T-helper 1 cell treated with Interleukin-12 subunit alpha and Interleukin-12 subunit beta and Interleukin-4 antibody, amounts not matched to agents 30 ng/mL and 1 ng/mL, for 36 hours (primary cell): ENCODE results near the gene SAMD10. TPM values are rescaled to one million over a fixed set of nuclear protein-coding genes. Genes with fewer than 3 reads are reported as not detected.

Experiments used
- intact Hi-C: fragments of 100-400 bp; cut with micrococcal nuclease; formaldehyde crosslinking; loops from one replicate; pipeline ENCODE4 v1.15.1; 2024
- total RNA-seq: library from RNA; stranded (reverse); gene quantifications from 2 replicates; pipeline ENCODE4 v1.2.3, GENCODE V29; 2022

The SAMD10 gene
- total RNA-seq, 1 donor from 2014 or later, result 44.0 TPM

DNA sequence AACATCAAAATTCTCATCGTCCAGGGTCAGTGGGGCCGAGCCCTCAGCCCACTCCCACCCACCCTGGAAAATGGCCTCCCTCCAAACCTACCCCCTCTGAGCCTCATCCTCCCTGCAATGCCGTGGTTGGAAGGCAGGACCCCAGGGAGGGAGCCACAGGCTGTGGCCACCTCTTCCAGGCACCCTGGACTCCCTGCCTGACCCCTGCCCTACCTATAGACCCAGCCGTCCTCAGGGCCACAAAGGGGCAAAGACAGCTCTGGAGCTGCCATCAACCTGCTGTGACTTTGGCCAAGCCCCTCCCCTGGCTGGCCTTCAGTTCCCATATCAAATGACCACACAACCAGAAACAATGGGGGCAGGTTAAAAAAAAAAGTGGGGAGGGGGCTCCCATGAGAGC lies 21.0 kb downstream of the SAMD10 start:
- intact Hi-C loops, result loop anchor here (5.0 kb wide), 1 partner anchor 226 kb away; no protein-coding TSS in a partner anchor

DNA sequence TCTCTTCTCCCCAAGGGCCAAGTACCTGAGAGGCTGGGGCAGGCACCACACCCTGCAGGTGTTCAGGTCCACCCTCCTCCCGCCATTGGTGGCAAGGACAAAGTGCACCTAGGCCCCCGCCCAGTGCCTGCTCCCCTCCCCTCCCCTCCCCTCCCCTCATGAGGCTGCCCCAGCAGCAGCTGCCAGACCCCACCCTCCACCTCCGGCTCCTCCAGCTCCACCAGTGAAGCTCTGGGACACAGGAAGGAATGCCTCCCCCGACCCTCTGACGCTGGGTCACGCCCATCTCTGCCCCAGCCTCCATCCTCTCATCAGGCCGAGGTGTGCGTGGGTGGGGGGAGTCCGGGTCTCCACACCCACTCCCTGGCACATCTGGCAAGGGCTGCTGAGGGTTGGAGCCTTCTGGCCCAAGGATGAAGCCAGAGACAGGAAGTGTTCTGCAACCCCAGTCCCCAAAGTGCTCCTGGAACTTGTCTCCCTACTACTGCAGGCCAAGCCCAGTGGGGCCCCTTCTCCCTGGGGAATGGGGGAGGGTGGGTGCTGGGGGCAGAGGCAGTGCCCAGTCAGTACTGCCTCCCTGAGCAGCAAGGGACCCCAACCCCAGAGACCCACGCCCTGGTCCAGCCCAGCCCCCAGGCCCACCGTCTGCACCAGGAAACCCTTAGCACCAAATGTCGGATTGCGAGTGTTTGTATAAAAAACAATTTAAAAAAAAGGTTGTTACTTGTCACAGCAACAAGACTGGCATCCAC lies 21.6 kb downstream of the SAMD10 start:
- intact Hi-C loops, result loop anchor here (1.0 to 5.0 kb wide), 4 partner anchors 11 to 437 kb away; partner anchors contain the start of genes GMEB2, PPDPF and ZNF512B

DNA sequence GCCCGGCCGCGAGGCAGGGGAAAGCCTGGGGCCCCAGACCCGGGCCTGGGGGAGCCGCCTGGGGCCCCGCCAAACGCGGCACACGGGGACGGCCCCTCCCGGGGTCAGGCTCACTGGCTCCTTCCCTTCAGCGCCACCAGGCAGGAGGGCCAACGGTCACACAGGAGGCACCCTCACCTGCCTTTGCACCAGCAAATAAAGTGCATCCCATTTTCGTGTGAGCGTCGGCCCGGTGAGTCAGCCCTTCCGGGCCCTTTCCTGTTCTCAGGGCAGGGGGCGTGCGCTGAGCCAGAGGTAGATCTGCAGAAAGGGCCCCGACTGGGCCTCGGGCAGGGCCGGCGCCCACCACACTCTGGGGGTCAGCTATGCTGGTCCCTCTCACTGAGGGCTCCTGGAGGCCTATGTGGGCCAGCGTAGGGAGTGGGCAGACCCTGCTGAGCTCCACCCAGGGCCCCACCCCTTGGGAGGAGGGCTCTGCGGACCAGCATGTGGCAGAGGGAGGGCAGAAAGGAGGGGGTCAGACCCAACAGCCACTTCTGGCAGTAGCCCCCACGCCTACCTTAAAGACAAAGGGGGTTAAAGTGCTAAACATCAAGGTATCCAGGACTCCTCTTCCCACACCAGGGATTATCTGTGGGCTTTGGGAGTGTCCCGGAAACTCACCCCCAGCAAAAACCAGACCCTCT lies 22.3 kb downstream of the SAMD10 start:
- intact Hi-C loops, result loop anchor here (1.0 to 5.0 kb wide), 4 partner anchors 12 to 436 kb away; partner anchors contain the start of genes GMEB2, PPDPF and ZNF512B

- intact Hi-C loops, result loop anchor here (1.0 to 5.0 kb wide), 12 partner anchors 13 to 436 kb away; partner anchors contain the start of genes ARFRP1, GMEB2, PPDPF and PRPF6
Measured at GRCh38 chr20:63956664-63957003, 22.8 kb downstream of the SAMD10 start.

GRCh38 chr20:63955827-63956663 lies 23.4 kb downstream of the SAMD10 start, which contains the start of gene UCKL1:
Gene UCKL1 (minus strand): TSS chr20:63956416. CDS start chr20:63956372, 44 bp downstream.
- intact Hi-C loops, result loop anchor here (1.0 to 5.0 kb wide), 13 partner anchors 25 to 435 kb away; partner anchors contain the start of genes ARFRP1, GMEB2, PPDPF and PRPF6

DNA sequence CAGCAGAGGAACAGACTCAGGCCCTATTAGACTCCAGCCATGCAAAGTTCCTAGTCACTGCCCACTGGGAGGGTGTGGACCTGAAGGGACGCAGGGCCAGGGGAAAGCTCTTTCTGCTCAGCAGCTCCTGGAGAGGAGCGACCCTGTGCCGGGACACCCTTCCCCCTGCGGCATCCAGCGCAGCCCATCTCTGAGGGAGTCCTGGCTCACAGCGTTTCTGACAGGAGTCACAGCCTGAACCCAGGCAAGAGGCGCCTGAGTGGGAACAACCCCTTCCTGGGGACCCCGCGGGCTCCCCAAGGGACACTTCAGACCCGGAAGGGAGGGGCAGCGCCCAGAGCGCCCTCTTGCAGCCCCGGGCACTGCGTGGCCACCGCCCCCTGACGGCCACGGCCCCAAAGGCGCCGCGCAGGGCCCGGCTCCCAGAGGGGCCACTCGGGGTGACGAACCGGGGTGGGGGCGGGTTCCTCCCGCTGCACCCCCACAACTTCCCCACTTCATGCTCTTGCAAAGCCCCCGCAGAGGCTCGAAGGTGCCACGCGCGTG lies 24.1 kb downstream of the SAMD10 start:
- intact Hi-C loops, result loop anchor here (1.0 to 5.0 kb wide), 3 partner anchors 46 to 417 kb away; no protein-coding TSS in a partner anchor

- intact Hi-C loops, result no loop called here
Measured at GRCh38 chr20:63953764-63954429, 25.5 kb downstream of the SAMD10 start.

DNA sequence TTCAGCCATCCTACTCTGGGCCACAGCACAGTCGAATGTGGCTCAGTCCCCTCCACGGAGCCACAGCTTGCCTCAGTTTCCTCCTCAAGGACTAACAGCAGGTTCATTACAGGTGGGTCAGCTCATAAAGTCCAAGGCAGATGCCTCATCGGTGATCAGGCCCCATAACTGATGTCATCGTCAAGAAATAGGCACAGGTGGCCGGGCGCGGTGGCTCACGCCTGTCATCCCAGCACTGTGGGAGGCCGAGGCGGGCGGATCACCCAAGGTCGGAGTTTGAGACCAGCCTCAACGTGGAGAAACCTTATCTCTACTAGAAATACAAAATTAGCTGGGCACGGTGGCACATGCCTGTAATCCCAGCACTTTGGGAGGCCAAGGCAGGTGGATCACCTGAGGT lies 26.7 kb downstream of the SAMD10 start:
- intact Hi-C loops, result no loop called here

DNA sequence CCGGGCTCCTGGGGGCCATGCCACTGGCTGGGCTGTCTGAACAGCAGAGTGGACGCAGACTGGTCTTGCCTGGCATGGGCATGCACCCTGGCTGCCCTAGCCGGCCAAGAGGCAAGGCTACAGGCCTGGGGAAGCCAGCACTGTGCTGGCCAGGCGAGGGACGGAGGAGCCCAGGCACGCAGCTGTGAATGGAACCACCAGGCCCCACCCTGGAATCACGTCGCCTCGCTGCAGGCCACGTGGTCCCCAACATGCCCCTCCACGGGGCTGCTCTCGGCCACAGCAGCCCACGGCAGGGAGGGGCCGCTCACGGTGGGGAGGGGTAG lies 27.3 kb downstream of the SAMD10 start:
- intact Hi-C loops, result no loop called here

GRCh38 chr20:63951398-63952209 lies 27.8 kb downstream of the SAMD10 start:
- intact Hi-C loops, result no loop called here

DNA sequence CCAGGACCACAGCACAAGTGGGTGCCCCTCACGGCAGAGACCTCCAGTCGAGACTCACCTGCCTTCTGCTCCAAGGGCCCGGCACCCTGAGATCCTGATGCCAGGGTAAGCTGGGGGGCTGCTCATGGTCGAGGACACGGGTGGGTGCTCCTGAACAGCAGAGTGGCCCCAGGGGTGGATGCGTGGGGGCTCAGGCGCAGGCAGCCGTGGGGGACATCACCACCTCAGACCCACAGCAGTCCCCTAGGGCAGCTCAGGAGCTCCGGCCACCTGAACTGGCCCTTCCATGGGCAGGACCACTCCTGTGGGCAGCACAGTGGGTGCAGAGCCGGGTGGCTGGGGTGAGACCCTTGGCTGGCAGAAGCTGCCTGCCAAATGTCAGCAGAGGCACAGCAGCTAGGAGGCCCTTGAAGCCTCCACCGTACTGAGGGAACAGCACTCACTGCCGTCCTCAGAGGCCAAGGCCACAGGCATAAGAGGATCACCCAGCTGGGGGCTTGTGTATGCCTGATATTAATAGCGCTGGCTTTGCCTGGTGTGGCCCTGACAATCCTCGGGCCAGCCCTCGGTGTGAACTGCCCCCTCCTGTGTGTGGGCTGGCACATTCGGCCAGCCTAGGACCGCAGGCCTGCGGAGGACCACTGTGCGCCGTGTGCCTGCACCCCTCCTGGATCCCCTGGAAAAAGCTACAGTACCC lies 28.6 kb downstream of the SAMD10 start:
- intact Hi-C loops, result no loop called here

DNA sequence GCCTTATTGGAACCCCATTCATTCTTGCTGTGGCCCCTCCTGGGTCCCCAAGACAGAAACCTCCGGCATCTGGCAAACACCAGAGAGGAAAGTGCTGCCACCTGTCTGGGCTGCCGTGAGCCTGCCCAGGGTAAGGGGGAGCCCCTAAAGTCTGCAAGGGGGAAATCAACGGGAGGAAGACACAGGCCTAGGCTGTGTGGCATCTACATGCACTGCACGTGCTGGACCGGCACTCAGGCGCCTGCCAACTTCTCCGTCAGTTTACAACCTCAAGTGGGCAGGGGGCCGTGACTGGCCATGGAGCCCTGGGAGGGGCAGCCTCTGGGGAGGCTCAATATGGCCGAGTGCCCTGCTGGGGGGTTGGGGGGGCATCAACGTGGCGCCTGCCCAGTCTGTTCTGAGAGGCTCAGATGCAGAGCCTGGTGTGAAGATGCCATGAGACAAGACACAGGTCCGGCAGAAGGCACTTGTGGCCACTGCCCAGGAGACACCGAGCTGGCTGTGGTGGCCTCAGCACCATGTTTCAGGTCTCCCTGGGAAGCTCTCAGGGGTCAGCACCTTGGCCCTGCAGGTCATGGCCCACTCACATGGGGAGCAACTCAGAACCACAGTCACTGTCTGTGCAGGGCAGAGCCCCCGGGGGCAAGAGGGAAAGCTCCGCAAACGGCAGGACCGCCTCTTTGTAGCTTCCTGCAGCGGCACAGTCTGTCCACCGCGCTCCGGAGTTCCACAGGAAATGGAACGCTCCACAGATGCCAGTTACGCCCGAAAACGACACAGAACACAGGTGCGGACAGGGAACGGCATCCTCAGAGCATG lies 31.6 kb downstream of the SAMD10 start:
- intact Hi-C loops, result no loop called here

DNA sequence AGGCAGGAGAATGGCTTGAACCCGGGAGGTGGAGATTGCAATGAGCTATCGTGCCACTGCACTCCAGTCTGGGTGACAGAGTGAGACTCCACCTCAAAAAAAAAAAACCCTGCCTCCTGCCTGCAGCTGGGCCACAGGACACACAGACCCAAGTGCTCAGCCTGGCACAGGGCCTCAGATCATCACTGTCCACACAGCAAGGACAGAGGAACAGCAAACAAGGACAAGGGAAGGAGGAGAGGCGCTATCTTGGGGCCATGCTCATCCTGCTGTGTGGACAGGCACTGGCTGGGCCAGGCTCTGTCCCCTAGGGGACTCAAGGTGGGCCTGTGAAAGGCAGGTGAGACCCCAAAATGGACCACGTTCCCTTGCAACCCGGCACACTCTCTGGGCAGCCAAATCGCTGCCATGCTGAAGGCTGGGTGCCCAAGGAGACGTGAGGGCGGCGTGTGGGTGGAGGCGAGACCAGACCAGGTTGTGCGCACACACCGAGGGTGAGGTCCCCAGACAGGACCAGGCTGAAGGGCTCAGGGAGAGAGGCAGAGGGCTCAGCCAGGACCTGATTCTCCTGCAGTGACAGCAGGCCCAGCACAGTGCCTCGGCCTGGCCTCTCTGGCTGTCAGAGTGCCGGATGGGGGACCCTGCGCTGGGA lies 32.3 kb downstream of the SAMD10 start:
- intact Hi-C loops, result no loop called here

DNA sequence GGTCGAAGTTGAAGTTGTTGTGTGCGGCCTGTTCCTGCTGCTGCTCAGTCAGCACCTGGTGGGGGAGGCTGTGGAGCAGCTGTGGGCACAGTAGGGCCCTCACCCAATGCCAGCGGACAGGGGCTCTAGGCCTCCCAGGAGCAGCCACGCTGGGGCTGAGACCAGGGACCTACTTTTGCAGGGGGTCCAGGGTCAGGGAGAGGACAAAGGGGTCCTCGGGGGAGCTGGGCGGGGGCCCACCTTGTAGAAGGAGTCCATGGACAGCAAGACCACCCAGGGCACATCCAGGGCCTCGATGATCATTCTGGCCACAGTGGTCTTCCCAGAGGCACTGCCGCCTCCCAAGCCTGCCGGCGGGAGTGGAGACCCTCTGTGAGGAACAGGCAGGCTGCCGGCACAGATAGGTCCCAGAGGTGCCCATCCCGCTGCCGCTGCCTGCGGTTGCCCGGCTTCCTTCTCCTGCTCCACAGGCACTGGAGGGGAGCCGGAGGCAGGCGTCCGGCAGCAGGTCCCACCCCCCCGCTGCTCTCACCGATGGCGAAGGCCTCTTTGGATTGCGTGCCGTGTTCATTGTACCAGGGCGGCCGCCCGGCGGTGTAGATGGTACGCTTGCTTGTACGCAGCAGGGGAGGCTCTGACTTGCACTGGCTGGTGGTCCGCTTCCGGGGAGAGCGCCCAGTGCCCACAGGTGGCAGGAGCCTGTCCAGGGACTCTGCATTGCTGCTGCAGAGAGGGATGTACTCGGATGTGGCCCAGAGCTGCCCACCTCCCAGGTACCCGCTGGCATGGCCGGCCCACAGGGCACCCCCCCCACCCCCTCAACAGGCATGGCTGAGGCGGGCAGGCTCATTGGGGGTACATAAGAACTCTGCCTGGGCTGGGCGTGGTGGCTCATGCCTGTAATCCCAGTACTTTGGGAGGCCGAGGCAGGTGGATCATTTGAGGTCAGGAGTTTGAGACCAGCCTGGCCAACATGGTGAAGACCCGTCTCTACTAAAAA lies 33.2 kb downstream of the SAMD10 start:
- intact Hi-C loops, result no loop called here

- intact Hi-C loops, result no loop called here
Measured at GRCh38 chr20:63945031-63945658, 34.3 kb downstream of the SAMD10 start.
